ENCODE results near the gene EHBP1L1. TPM values are rescaled to one million over a fixed set of nuclear protein-coding genes. Genes with fewer than 3 reads are reported as not detected.

The EHBP1L1 gene
- total RNA-seq, 1 donor = 101 TPM

DNA sequence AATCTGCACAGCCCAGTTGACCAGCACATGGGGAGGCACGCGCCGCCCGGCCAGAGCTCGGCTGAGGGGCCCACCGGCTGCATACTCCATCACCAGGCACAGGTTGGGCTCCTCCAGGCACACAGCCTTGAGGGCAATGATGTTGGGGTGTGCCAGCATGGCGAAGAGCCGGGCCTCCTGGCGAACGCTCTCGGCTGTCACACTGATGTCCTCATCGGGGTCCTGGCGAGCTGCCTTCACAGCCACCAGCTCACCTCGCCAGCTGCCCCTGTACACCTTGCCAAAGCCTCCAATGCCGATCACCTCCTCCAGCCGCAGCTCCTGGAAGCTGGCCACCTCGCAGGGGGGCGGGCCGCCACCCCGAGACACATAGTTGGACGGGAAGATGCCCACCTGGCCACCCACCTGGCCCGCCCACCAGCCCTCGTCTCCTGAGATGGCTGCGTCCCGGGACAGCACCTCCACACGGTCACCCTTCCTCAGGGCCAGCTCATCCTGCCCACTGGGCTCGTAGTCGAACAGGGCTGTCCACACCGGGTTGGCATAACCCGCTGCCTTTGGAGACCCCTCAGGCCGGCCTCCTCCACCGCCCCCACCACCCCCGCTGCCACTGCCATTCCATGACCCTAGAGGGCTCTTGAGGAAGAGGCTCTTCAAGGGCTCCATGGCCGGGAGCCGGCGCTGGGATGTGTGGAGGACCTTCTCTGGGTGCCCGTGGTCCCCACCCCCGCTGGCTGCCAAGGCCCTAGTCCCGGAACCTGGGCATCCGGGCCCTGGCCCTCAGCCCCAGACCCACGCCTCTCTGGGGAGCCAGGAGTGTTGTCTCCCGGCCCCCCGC lies 37.5 kb downstream of the EHBP1L1 start:
- DNase-seq (ENCODE audit: low read depth in 2 of 3, low spot score in 2 of 3) = no peak

DNA sequence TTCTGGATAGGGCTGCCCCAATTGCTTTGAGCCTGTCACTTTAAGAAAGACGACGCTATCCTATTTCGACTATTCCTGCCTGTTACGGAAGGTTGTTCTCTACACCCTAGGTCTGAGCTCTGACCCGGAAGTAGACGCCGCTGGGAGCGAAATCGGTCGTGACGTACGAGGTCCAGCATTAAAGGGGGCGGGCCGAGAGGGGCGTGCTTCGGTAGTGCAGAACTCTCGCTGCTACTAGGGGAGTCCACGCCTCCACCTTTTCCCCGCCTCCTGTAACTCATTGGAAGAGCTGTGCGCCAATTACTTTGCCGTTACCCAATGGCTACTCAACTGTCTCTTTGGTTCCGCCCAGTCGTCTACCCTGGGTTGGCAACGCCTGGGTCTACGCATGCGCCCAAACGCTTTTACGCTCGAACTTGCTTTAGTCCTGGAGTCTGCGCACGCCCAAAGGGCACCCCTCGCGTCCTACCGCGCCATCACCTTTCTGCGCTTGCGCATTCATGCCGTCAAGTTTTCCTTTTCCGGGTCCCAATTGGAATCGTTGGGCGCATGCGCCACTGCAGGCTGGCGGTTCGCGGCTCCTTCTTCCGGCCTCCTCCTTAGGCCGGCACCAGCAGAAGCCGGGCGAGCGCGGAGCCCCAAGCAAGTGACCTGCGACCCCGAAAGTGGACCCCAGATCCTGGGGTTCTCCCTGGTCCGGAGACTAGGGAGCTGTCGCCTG lies 39.5 kb downstream of the EHBP1L1 start, which contains the start of gene PCNX3:
Gene PCNX3 (plus strand): TSS at position 548 of the 721 bp plus-strand sequence. CDS start 536 bp downstream, outside the sequence.
- peak; percentile 100 for DNase-seq (ENCODE audit: low read depth in 2 of 3, low spot score in 2 of 3)

DNA sequence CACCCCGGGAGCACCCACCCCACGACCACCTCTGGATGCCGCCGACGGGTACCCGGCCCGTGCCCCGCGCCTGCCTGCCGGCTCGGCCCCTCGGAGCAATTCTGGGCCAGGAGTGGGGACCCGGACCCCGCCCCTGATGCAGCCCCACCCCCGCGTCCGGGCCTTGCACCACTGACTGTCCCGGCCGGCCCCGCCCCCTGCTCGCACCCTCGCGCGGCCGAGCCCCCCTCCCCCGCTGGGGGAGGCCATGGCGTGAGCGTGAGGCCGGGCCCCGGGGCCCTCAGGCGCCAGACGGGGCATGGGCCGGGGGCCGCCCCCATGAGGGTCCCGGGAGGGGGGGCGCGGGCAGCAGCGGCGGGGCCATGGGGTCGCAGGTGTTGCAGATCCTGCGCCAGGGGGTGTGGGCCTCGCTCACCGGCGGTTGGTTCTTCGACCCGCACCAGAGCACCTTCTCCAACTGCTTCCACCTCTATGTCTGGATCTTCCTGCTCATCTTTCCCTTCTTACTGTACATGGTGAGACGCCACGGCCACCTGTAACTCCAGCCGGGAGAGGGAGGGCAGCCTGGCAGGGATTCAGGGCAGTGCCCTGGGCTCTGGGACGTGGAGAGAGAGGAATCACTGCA lies 40.2 kb downstream of the EHBP1L1 start:
- DNase-seq (ENCODE audit: low read depth in 2 of 3, low spot score in 2 of 3) = peak in 1 of 3 donors; percentile 40

DNA sequence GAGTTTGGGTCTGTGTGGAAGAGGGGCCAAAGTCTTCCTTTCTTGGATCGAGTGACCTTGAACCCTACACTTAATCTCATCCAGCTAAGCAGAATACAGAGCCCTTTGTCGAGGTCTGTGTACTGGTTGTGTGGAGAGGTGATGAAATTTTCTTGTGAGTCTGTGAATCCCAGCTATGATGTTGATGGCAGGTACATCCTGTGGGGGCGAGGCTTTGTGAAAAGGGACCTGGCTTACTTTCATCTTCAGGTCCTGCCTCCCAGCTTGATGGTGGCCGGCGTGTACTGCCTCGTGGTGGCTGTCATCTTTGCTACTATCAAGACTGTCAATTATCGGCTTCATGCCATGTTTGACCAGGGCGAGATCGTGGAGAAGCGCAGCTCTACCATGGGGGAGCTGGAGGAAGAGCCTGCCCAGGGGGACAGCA lies 40.7 kb downstream of the EHBP1L1 start:
- DNase-seq (ENCODE audit: low read depth in 2 of 3, low spot score in 2 of 3) = no peak

DNA sequence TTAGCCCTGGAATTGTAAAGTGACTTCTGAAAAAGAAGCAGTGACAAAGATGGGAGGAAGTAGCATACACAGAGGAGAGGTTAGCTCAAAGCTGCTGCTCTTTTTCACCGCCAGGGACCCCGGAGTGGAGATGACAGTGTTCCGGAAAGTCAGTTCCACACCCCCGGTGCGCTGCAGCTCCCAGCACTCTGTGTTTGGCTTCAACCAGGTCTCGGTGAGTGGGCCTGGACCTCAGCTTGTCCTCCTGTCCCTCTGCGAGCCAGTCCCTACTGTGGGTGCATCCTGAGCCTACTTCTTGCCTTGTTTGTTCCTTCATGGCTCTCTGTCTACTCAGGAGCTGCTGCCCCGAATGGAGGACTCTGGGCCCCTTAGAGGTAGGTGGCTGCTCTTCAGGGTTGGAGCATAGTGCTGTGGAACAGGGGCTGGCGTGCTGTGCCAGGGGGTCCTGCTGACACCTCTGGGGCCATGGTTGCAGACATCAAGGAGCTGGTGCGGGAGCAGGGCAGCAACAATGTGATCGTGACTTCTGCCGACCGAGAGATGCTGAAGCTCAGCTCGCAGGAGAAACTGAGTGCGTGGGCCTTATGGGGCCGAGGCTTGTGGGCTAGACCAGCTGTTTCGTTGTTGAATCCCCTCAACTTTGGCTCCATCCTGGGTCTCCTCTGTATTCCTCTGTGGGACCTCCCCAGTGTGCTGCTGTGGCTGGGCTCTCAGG lies 41.4 kb downstream of the EHBP1L1 start:
- no peak for DNase-seq (ENCODE audit: low read depth in 2 of 3, low spot score in 2 of 3)

DNA sequence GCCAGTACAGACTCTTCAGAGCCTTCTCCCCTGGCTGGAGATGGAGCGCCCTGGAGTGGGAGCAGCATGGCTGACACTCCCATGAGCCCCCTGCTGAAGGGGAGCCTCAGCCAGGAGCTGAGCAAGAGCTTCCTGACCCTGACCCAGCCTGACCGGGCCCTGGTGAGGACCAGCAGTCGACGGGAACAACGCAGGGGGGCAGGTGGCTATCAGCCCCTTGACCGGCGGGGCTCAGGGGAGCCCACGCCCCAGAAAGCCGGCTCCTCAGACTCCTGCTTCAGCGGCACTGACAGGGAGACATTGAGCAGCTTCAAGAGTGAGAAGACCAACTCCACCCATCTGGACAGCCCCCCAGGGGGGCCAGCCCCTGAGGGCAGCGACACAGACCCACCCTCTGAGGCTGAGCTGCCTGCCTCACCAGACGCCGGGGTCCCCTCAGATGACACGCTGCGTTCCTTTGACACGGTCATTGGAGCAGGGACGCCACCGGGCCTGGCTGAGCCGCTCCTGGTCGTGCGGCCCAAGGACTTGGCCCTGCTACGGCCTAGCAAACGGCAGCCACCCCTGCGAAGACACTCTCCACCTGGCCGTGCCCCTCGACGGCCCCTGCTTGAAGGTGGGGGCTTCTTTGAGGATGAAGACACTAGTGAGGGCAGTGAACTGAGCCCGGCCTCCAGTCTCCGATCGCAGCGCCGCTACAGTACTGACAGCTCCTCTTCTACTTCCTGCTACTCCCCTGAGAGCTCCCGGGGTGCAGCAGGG lies 42.3 kb downstream of the EHBP1L1 start:
- DNase-seq (ENCODE audit: low read depth in 2 of 3, low spot score in 2 of 3) = no peak

DNA sequence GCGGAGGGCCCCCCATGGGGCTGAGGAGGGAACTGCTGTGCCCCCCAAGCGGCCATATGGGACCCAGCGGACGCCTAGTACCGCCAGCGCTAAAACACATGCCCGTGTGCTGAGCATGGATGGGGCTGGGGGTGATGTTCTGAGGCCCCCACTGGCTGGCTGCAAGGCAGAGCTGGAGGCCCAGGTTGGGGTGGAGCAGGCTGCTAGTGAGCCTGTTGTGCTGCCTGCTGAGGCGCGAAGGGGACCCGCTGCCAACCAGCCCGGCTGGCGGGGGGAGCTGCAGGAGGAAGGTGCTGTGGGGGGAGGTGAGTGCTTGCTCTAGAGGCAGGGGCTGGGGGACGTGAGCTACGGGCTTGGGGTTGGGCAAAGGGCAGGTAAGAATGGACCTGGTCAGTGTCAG lies 42.9 kb downstream of the EHBP1L1 start:
- no peak for DNase-seq (ENCODE audit: low read depth in 2 of 3, low spot score in 2 of 3)

DNA sequence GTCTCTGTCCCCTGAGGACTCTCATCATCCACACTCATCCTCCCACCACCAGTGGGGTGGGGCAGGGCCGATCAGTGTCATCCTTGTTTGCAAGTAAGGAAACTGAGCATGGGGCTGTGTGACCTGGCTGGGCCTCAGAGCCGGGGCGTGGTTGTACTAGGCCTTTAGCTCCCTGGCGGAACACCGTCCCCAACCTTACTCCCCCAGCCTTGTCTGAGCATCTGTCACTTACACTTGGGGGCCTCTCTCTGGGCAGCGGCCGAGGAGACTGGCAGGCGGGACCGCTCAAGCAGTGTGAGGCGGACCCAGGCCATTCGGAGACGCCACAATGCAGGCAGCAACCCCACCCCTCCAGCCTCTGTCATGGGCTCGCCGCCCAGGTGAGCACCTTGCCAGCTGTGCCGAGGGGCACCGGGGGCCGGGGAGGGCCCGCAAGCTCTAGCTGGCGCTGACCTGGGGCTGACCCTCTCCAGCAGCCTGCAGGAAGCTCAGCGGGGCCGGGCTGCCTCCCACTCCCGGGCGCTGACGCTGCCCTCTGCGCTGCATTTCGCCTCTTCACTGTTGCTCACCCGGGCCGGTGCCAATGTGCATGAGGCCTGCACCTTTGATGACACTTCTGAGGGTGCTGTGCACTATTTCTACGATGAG lies 43.6 kb downstream of the EHBP1L1 start:
- DNase-seq (ENCODE audit: low read depth in 2 of 3, low spot score in 2 of 3) = no peak

DNA sequence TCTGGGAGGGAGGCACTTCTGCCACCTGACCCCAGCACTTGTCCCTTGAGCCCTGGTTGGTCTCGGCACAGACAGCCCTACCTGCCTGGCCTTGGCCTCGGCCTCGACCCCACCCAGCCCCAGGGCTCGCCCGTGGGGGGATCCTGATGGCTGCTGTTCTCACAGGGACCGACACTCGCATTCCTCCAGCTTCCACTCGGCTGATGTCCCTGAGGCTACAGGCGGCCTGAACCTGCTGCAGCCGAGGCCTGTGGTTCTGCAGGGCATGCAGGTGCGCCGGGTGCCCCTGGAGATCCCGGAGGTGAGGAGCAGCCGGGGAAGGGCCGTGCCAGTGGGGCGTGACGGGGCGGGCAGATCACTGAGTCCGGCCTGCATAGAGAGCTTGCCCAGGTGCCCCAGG lies 44.8 kb downstream of the EHBP1L1 start:
- no peak for DNase-seq (ENCODE audit: low read depth in 2 of 3, low spot score in 2 of 3)

DNA sequence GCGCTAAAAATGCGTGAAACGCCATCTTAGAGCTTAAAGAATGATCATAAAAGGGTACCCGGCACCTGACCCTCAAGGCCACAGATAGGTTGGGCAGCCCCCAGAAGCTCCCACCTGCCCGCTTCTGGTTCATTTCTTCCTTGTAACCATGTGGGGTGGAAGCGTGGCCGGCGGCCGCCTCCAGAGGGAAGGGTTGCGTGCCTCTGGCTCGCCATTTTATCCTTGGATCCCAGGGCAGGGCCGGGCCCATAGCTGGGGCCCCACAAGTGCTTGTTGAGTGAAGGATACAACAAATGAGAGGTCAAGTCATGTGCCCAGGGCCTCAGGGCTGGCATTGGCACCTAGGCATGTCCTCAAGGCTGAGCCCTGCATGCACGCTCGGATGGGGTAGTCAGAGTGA lies 45.6 kb downstream of the EHBP1L1 start:
- no peak for DNase-seq (ENCODE audit: low read depth in 2 of 3, low spot score in 2 of 3)

DNA sequence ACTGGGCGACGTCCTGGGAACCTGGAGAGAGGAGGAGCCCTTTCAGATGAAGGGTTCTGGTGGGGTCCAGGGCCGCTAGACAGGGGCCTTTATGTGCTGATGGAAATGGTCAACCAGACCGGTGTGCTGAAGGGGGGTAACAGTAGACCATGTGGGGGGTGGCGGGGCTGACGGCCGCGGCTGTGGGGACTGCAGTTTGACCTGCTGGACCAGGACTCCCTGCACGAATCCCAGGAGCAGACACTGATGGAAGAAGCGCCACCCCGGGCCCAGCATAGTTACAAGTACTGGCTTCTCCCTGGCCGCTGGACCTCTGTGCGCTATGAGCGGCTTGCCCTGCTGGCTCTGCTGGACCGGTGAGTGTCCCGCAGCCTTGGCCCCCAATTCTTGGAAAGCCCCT lies 46.2 kb downstream of the EHBP1L1 start:
- no peak for DNase-seq (ENCODE audit: low read depth in 2 of 3, low spot score in 2 of 3)

DNA sequence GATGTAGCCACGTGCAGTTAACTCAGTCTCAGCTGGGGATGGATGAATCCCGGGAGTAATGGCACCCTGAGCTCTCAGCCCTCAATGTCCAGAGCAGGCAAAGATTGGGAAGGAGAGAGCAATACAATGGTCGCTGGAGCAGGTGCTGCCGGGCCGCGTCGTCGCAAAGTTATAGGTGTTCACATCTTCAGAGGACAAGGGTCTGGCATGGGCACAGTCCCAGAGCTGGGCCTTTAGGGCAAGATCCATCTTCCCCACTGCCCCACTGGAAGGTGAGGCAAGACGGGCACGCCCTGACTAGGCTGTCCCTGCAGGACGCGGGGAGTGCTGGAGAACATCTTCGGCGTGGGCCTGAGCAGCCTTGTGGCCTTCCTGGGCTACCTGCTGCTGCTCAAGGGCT lies 47.3 kb downstream of the EHBP1L1 start:
- DNase-seq (ENCODE audit: low read depth in 2 of 3, low spot score in 2 of 3) = no peak

DNA sequence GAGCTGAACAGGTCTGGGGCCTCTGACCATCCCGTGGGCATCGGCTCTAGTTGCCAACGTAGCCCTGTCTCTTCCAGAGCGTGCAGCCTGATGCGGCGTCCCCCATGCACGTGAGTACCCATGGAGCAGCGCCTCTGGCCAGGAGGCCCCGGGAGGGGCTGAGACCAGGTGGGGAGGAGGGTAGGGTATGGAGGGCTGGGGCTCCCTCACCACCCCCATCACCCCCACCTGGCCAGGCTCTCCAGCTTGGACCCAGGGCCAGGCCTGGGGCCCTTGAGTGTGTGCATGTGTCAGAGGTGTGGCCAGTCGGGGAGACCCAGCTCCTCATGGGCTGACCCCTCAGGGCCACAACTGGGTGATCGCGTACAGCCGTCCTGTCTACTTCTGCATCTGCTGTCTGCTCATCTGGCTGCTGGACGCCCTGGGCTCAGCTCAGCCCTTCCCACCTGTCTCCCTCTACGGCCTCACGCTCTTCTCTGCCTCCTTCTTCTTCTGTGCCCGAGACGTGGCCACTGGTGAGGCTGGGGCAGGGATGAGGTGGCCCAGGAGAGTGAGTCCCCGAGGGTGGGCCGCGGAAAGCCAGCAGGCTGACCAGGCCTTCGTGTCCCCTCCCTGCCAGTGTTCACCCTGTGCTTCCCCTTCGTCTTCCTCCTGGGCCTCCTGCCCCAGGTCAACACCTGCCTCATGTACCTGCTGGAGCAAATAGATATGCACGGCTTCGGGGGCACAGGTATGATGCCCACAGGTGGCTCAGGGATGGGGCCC lies 48.2 kb downstream of the EHBP1L1 start:
- DNase-seq (ENCODE audit: low read depth in 2 of 3, low spot score in 2 of 3) = no peak

DNA sequence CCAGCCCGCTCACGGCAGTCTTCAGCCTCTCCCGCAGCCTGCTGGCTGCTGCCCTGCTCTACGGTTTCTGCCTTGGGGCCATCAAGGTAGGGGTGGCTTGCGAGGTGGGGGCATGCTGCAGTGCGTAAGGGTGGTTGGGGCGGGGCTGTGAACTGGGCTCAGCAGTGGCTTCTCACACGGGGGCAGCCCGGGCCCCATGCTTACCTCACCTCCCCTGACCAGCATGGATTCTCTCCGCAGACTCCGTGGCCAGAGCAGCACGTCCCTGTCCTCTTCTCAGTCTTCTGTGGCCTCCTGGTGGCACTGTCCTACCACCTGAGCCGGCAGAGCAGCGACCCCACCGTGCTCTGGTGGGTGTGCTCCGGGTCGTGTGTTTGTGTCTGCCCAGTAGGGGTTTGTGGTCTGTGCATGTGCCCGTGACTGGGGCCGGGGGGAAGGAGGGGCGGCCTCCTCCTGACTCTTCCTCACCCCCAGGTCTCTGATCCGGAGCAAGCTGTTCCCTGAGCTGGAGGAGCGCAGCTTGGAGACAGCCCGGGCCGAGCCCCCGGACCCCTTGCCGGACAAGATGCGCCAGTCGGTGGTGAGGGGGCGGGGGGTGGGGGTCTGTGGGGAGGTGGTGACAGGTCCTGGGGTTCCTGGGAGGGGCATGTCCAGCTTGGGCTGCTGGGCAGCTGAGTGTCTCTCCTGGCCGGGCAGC lies 49.2 kb downstream of the EHBP1L1 start:
- DNase-seq (ENCODE audit: low read depth in 2 of 3, low spot score in 2 of 3) = no peak

DNA sequence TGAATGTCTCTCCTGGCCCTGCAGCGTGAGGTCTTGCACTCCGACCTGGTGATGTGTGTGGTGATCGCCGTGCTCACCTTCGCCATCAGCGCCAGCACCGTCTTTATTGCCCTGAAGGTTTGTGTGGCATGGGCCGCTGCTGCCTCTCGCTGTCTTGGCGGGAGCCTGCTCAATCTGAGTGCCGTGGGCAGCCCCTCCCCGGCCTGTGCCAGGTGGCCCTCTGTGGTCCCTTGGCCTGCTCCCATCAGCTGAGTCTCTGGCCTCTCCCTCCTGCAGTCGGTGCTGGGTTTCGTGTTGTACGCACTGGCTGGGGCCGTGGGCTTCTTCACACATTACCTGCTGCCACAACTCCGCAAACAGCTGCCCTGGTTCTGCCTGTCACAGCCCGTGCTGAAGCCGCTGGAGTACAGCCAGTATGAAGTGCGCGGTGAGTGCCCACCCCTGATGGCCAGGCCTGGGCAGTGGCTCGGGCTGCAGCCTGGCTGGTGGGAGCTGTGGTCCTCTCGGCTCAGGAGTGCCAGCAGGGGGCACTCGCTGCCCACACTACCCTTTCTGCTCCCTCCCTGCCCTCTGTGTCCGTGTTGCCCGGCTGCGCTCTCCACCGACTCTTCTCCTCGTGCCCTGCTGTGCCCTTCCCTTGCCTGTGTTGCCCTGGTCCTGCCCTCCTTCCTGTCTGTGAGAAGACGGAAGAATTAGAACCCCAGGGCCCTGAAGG lies 49.9 kb downstream of the EHBP1L1 start:
- peak in 2 of 3 donors; percentile 73 to 78 for DNase-seq (ENCODE audit: low read depth in 2 of 3, low spot score in 2 of 3)

DNA sequence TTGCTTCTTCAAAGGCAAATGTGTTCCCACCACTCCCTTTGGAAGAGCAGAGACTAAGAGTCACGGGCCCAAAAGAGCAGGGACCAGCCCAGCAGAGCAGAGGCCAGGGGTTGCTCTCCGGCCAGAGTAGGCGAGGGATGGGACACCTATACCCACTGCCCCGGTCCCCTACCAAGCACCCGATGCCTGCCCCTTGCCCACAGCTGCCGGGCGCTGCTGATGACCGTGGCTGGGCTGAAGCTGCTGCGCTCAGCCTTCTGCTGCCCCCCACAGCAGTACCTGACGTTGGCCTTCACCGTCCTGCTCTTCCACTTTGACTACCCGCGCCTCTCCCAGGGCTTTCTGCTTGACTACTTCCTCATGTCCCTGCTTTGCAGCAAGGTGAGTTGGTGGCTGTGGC lies 51.3 kb downstream of the EHBP1L1 start:
- DNase-seq (ENCODE audit: low read depth in 2 of 3, low spot score in 2 of 3) = no peak

DNA sequence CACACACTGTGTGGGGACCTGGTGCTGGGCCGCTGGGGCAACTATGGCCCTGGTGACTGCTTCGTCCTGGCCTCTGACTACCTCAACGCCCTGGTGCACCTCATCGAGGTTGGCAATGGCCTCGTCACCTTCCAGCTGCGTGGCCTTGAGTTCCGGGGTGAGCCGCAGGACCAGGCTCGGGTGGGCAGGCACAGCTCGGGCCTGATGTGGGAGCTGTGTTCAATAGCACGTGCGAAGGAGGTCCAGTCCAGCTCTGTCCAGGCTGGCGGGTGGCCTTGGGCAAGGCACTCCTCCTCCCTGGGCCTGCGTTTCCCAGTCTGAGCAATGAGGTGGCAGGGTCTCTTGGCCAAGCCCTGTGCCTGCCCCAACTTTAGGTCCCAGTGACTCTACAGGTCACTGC lies 53.7 kb downstream of the EHBP1L1 start:
- no peak for DNase-seq (ENCODE audit: low read depth in 2 of 3, low spot score in 2 of 3)

DNA sequence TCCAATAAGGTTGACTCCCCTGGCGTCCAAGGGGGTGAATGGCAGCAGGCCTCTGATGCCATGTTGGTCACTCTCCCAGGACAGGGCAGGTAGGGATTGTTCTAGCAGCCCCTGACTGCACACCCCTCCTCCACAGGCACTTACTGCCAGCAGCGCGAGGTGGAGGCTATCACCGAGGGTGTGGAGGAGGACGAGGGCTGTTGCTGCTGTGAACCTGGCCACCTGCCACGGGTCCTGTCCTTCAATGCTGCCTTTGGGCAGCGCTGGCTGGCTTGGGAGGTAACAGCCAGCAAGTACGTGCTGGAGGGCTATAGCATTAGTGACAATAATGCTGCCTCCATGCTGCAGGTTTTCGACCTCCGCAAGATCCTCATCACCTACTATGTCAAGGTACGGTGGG lies 54.4 kb downstream of the EHBP1L1 start:
- no peak for DNase-seq (ENCODE audit: low read depth in 2 of 3, low spot score in 2 of 3)

Measured in hematopoietic multipotent progenitor cell (in vitro differentiated cells).